Heart right ventricle (tissue), 16 donors: ENCODE measurements around the gene QKI. TPM values are rescaled to one million over a fixed set of nuclear protein-coding genes. Genes with fewer than 3 reads are reported as not detected.

Source experiments
- ATAC-seq, 8 donors: fragments of 200-7000 bp; cut with Tn5 transposase; one replicate each; pipeline ENCODE4 v1.9.1; 2020; ENCODE audit warnings: mild to moderate bottlenecking in 8 of 8, moderate library complexity in 8 of 8, moderate number of reproducible peaks in 1 of 8
- DNase-seq, 2 donors: peaks; one replicate each; pipeline ENCODE4 v3.0.0-alpha.2; 2020
- H3K27ac ChIP-seq, 10 donors: fragments of 200-600 bp; sonication (generic) in 2 of 10; one replicate each; pipeline versions ENCODE4 v1.5.0 to v1.8.0; 2020 to 2022; ENCODE audit warnings: mild to moderate bottlenecking in 3 of 10
- H3K27me3 ChIP-seq, 7 donors: fragments of 200-600 bp; one replicate each; pipeline ENCODE4 v1.8.0; 2021 to 2022; ENCODE audit warnings: mild to moderate bottlenecking in 2 of 7
- H3K36me3 ChIP-seq, 9 donors: fragments of 200-600 bp; sonication (generic) in 1 of 9; one replicate each; pipeline versions ENCODE4 v1.5.0 to v1.8.0; 2020 to 2022; ENCODE audit warnings: mild to moderate bottlenecking in 2 of 9
- H3K4me1 ChIP-seq, 9 donors: fragments of 200-600 bp; sonication (generic) in 1 of 9; one replicate each; pipeline versions ENCODE4 v1.5.0 to v1.8.0; 2020 to 2022; ENCODE audit warnings: mild to moderate bottlenecking in 4 of 9
- H3K4me3 ChIP-seq, 10 donors: fragments of 200-600 bp; sonication (generic) in 2 of 10; one replicate each; pipeline versions ENCODE4 v1.5.0 to v1.8.0; 2020 to 2022; ENCODE audit warnings: mild to moderate bottlenecking in 7 of 10, moderate library complexity in 2 of 10
- H3K9me3 ChIP-seq, 11 donors: fragments of 200-600 bp in 10 of 11; sonication (generic) in 2 of 11; one replicate each; pipeline versions ENCODE4 v1.5.0 to v1.8.0; 2013 to 2022; ENCODE audit warnings: mild to moderate bottlenecking in 2 of 11, control low read depth in 1 of 11, moderate library complexity in 1 of 11
- CTCF ChIP-seq, 9 donors: fragments of 200-600 bp; sonication (generic) in 2 of 9; IDR thresholded peaks; one replicate each; pipeline versions ENCODE4 v1.5.0 to v1.8.0; 2021 to 2022; ENCODE audit warnings: antibody characterized with exemption in 9 of 9, mild to moderate bottlenecking in 5 of 9, moderate library complexity in 1 of 9
- WGBS, 2 donors: extraction: QIAGEN DNeasy Blood & Tissue Kit; methylation state at CpG; one replicate each; pipeline ENCODE4 v1.1.7; 2013; ENCODE audit warnings: inconsistent platforms in 1 of 2; 5-methylcytosine and 5-hydroxymethylcytosine counted together
- intact Hi-C, 10 donors: fragments of 100-400 bp; cut with DNase I; formaldehyde crosslinking; loops; one replicate each; pipeline versions ENCODE4 v1.11.1 to v1.14.2; 2022
- polyA plus RNA-seq, 2 donors: library from polyadenylated mRNA; stranded (reverse); fragments of 200-250 nt; gene quantifications; one replicate each; pipeline ENCODE4 v1.2.3, GENCODE V29; 2013
- total RNA-seq, 10 donors: library from RNA; stranded (reverse); fragmentation: NEBNext Ultra II Directional in 3 of 10; extraction: Animal tissue kit (Norgen Biotek cat#: 25700) in 3 of 10; gene quantifications; one replicate each; pipeline versions ENCODE4 v1.2.1 to v1.2.4, GENCODE V29; 2021 to 2023
- donor health status: Arrhythmogenic right ventricular cardiomyopathy.
- donor health status: ischemic (EF 13 %, LVEDD 7.1; RV severe dilation, severe dysfunction).
- donor health status: healthy with polysubstance abuse.
- donor health status: DM: no; HTN: yes; CAD: no.
- donor health status: DM: no; HTN: no; CAD: no.
- donor health status: ischemic (EF 25% LVEDD 6.9; RV normal size, moderate dysfunction).
- donor health status: ischemic (EF 25% LVEDD 5.7; RV mildly dilated, moderate dysfunction).
- donor health status: healthy.
- donor health status: DM: yes; HTN: yes; CAD: no.
- donor health status: Ischemic cardiomyopathy.
- donor health status: ischemic (EF 35%, LVEDD 5.7; RV mildly dilated, moderate dysfunction).
- donor health status: nonischemic (EF 11% LVEDD 7.7; RV severe dilation, severe dysfunction).
- donor health status: DM: yes; HTN: yes; CAD: no.
- donor health status: PGD.
- donor health status: ischemic (EF 29% LVEDD 5.4; RV normal size, mild dysfunction).
- donor health status: nonischemic (EF 23%, LVEDD 6.1; RV moderate dilation, normal function).

QKI gene
- total and polyA plus RNA-seq, 12 donors = 74.7 to 551 (median 493) TPM

GRCh38 chr6:163483107-163483506 is 68.6 kb downstream of the QKI start:
- DNase-seq = no peak
- Histone ChIP-seq H3K9me3 (no peaks in the 10 kb centered on the region), H3K27ac (no peak overlapping the region), H3K4me3 (no peak overlapping the region), H3K4me1 (peaks cover 8 to 99% (median 73%) of the 10 kb centered on the region in 9 donors), H3K27me3 (no peaks in the 10 kb centered on the region), H3K36me3 (peaks cover 0 to 40% (median 13%) of the 10 kb centered on the region in 9 donors)
- no peak for TF ChIP-seq CTCF (IDR thresholded peaks at IDR 0.05)
- ATAC-seq = no peak
- intact Hi-C loops = no loop called here
- WGBS, 2 donors = 39 to 45% methylated on average over 2 of the region's 2 CpGs

GRCh38 chr6:163485388-163485851 is 70.9 kb downstream of the QKI start:
- no peak for DNase-seq
- Histone ChIP-seq H3K27ac (peak overlapping the region in 2 of 10 donors; percentile 1 to 37), H3K4me1 (peaks cover 8 to 99% (median 87%) of the 10 kb centered on the region in 9 donors), H3K27me3 (no peaks in the 10 kb centered on the region), H3K9me3 (no peaks in the 10 kb centered on the region), H3K4me3 (no peak overlapping the region), H3K36me3 (peaks cover 0 to 17% (median 4%) of the 10 kb centered on the region in 9 donors)
- intact Hi-C loops = no loop called here
- WGBS, 2 donors = 54 to 63% methylated on average over 2 of the region's 2 CpGs
- TF ChIP-seq CTCF (IDR thresholded peaks at IDR 0.05) = no peak
- ATAC-seq = peak in 1 of 8 donors; percentile 6

- Histone ChIP-seq H3K4me3 (no peak overlapping the region), H3K27ac (no peak overlapping the region), H3K9me3 (no peaks in the 10 kb centered on the region), H3K36me3 (peaks cover 0 to 12% (median 0%) of the 10 kb centered on the region in 9 donors), H3K4me1 (peaks cover 8 to 100% (median 95%) of the 10 kb centered on the region in 9 donors), H3K27me3 (no peaks in the 10 kb centered on the region)
- no peak for ATAC-seq
- WGBS, 2 donors = 24 to 26% methylated on average over 3 of the region's 3 CpGs
- no peak for DNase-seq
- no peak for TF ChIP-seq CTCF (IDR thresholded peaks at IDR 0.05)
- intact Hi-C loops = no loop called here
Measured at GRCh38 chr6:163486821-163487220, 72.3 kb downstream of the QKI start.

GRCh38 chr6:163487606-163488005 is 73.1 kb downstream of the QKI start:
- Histone ChIP-seq H3K27ac (peak overlapping the region in 2 of 10 donors; percentile 23 to 73), H3K9me3 (no peaks in the 10 kb centered on the region), H3K4me1 (peaks cover 8 to 100% (median 96%) of the 10 kb centered on the region in 9 donors), H3K27me3 (no peaks in the 10 kb centered on the region), H3K36me3 (peaks cover 0 to 8% (median 0%) of the 10 kb centered on the region in 9 donors), H3K4me3 (no peak overlapping the region)
- intact Hi-C loops = no loop called here
- ATAC-seq (no peak), DNase-seq (no peak)
- 82 to 89% methylated on average over 1 of the region's 1 CpG for WGBS, 2 donors
- TF ChIP-seq CTCF (IDR thresholded peaks at IDR 0.05) = no peak
